Activated CD4-positive, CD25-positive, alpha-beta regulatory T cell treated with anti-CD3 and anti-CD28 coated beads, Interleukin-2, amount 50 U/mL, for 24 hours (primary cell): ENCODE data around the gene TMEM121.
"Not testable (repeated sequence)": the region's sequence is repeated elsewhere in the genome, so short reads cannot be mapped to it uniquely, and the experiment has no call there.

Experiments used
- ATAC-seq, 2 donors: fragments of 150-1000 bp; cut with Tn5 transposase; one replicate each; pipeline ENCODE4 v1.10.0; 2021; ENCODE audit warnings: mild to moderate bottlenecking in 1 of 2, moderate library complexity in 1 of 2

TMEM121 gene

GRCh38 chr14:105528586-105529318, 2.4 kb downstream of the TMEM121 start:
- ATAC-seq, result peak; percentile 55 to 57

- peak; percentile 11 to 29 for ATAC-seq
Measured at GRCh38 chr14:105529319-105529568, 2.9 kb downstream of the TMEM121 start.

GRCh38 chr14:105529569-105530284, 3.3 kb downstream of the TMEM121 start:
- peak; percentile 6 for ATAC-seq

GRCh38 chr14:105530285-105531087, 4.1 kb downstream of the TMEM121 start:
- ATAC-seq, result peak in 1 of 2 donors; percentile 6

- ATAC-seq, result no peak
Measured at GRCh38 chr14:105531088-105531893, 4.9 kb downstream of the TMEM121 start.

- ATAC-seq, result no peak
Measured at GRCh38 chr14:105531894-105532623, 5.7 kb downstream of the TMEM121 start.

GRCh38 chr14:105532735-105533141, 6.4 kb downstream of the TMEM121 start:
- ATAC-seq, result no peak

GRCh38 chr14:105533391-105533790, 7.0 kb downstream of the TMEM121 start:
- ATAC-seq, result no peak

- ATAC-seq, result no peak
Measured at GRCh38 chr14:105533811-105534498, 7.6 kb downstream of the TMEM121 start.

GRCh38 chr14:105534586-105534985, 8.2 kb downstream of the TMEM121 start:
- no peak for ATAC-seq

- no peak for ATAC-seq
Measured at GRCh38 chr14:105536051-105536450, 9.7 kb downstream of the TMEM121 start.

GRCh38 chr14:105536691-105537579, 10.6 kb downstream of the TMEM121 start:
- no peak for ATAC-seq

GRCh38 chr14:105537580-105538474, 11.4 kb downstream of the TMEM121 start:
- ATAC-seq, result peak; percentile 75 to 84

- ATAC-seq, result no peak
Measured at GRCh38 chr14:105538481-105539049, 12.2 kb downstream of the TMEM121 start.

GRCh38 chr14:105540811-105541210, 14.4 kb downstream of the TMEM121 start:
- no peak for ATAC-seq

GRCh38 chr14:105541218-105541875, 15.0 kb downstream of the TMEM121 start:
- ATAC-seq, result no peak

GRCh38 chr14:105545676-105546075, 19.3 kb downstream of the TMEM121 start:
- not testable (repeated sequence) for ATAC-seq

GRCh38 chr14:105546410-105546809, 20.0 kb downstream of the TMEM121 start:
- ATAC-seq, result not testable (repeated sequence)
